Ovary (tissue), 3 donors: ENCODE data around the gene AJUBA.

Experiments used
- EP300 ChIP-seq: sonication (generic); formaldehyde crosslinking; IDR thresholded peaks from one replicate; pipeline ENCODE4 v1.6.1; 2017; ENCODE audit warnings: antibody characterized with exemption
- POLR2A ChIP-seq: fragments of 450-650 bp; IDR thresholded peaks from one replicate; pipeline ENCODE4 v1.6.1; 2017; ENCODE audit warnings: antibody characterized with exemption, mild to moderate bottlenecking, moderate library complexity
- TF ChIP-seq, protein P1 (sequence below), 3 donors: fragments of 450-650 bp in 2 of 3; fragments of 200-600 bp in 1 of 3; IDR thresholded peaks; one replicate each; pipeline versions ENCODE4 v1.5.1 to v1.8.0; 2016 to 2022; ENCODE audit warnings: antibody characterized with exemption in 3 of 3, mild to moderate bottlenecking in 1 of 3
- donor health status: DM: no; HTN: no; CAD: no.

DNA sequence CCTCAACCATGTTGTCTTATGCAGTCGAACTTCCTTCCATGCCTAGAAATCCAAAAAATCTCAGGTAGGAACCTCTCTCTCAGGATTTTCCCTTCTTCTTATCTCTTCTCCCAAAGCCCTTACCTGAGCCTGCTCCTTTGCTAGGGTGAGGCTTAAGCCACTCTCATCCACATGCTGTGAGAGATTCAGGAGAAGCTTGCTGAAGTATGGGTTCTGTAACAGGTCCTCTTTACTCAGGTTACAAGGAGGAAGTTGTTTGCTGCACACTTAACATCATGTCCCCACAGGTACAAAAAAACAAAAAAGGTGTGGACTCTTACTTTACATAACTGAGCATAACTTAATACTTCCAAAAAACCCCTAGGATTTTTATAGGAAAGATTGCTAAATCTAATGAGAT is 29.9 kb downstream of the AJUBA start:
- TF ChIP-seq, protein P1, sequence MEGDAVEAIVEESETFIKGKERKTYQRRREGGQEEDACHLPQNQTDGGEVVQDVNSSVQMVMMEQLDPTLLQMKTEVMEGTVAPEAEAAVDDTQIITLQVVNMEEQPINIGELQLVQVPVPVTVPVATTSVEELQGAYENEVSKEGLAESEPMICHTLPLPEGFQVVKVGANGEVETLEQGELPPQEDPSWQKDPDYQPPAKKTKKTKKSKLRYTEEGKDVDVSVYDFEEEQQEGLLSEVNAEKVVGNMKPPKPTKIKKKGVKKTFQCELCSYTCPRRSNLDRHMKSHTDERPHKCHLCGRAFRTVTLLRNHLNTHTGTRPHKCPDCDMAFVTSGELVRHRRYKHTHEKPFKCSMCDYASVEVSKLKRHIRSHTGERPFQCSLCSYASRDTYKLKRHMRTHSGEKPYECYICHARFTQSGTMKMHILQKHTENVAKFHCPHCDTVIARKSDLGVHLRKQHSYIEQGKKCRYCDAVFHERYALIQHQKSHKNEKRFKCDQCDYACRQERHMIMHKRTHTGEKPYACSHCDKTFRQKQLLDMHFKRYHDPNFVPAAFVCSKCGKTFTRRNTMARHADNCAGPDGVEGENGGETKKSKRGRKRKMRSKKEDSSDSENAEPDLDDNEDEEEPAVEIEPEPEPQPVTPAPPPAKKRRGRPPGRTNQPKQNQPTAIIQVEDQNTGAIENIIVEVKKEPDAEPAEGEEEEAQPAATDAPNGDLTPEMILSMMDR (IDR thresholded peaks at IDR 0.05): no peak
- TF ChIP-seq EP300: no peak
- TF ChIP-seq POLR2A: no peak
